ENCODE data around the gene DNALI1.
A peak's percentile ranks its signal among the peaks of the same experiment; 100 is the strongest.
"Not testable (repeated sequence)": the region's sequence is repeated elsewhere in the genome, so short reads cannot be mapped to it uniquely, and the experiment has no call there.

The DNALI1 gene

DNA sequence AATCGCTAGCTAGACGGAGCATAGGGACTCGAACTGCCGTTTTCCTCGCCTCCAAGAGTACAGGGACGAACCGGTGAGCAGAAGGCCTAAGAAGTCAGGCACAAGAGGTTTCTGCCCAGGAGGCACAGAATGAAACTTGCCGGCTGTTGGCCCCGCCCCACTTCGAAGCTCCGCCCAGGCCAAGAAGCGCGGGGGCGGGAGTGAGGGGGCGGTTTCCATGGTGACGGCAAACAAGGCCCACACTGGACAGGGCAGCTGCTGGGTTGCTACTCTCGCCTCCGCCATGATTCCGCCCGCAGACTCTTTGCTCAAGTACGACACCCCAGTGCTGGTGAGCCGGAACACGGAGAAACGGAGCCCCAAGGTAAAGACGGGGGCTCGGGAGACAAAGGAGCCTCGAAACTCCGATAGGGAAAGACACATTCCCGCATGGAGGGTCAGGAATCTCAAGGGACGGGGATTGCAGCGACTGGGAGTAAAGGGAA is at the start of gene DNALI1:
Gene DNALI1, plus strand, starts transcription at position 229 of the 485 bp plus-strand sequence. Its CDS starts 55 bp downstream, at position 284.
- peak within 1 kb of the TSS; percentile 62 for H3K4me3 ChIP-seq (ENCODE audit: low read depth, low read length)
- peaks cover 6% of the 10 kb centered on the region for H3K4me1 ChIP-seq (ENCODE audit: control insufficient read depth, insufficient read depth, low read length)
- peak within 1 kb of the TSS; percentile 42 for H3K9ac ChIP-seq (ENCODE audit: low read depth, low read length)
- no peaks in the 10 kb centered on the region for H3K36me3 ChIP-seq (ENCODE audit: control insufficient read depth, insufficient read depth, low read length)
- H3K9me3 ChIP-seq (ENCODE audit: control insufficient read depth, insufficient read depth, low read length): no peaks in the 10 kb centered on the region
- no peaks in the 10 kb centered on the region for H3K27me3 ChIP-seq (ENCODE audit: control insufficient read depth, insufficient read depth, low read length)

DNA sequence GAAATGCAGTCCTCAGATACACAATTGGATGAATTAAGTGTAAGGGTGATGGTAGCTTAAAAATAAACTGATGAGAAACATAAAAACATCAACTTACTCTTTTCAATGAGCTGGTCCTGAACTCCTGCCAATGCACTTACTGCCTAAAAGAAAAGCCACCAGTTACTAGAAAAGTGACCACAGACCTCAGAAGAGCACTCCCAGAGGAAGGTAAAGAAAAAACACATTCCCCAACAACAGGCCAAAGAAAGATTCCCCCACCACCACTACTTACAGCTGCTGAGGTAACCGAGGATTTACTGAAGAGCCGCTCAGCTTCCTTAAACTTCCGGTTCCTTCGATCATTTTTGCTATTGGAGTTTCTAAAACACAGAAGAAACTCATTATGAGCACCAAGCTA is 47.6 kb upstream of the DNALI1 start:
- Histone ChIP-seq H3K4me3 (ENCODE audit: low read depth, low read length) (no peak overlapping the region), H3K4me1 (ENCODE audit: control insufficient read depth, insufficient read depth, low read length) (no peaks in the 10 kb centered on the region), H3K9ac (ENCODE audit: low read depth, low read length) (no peak overlapping the region), H3K36me3 (ENCODE audit: control insufficient read depth, insufficient read depth, low read length) (peaks cover 3% of the 10 kb centered on the region), H3K27me3 (ENCODE audit: control insufficient read depth, insufficient read depth, low read length) (no peaks in the 10 kb centered on the region), H3K9me3 (ENCODE audit: control insufficient read depth, insufficient read depth, low read length) (no peaks in the 10 kb centered on the region)

DNA sequence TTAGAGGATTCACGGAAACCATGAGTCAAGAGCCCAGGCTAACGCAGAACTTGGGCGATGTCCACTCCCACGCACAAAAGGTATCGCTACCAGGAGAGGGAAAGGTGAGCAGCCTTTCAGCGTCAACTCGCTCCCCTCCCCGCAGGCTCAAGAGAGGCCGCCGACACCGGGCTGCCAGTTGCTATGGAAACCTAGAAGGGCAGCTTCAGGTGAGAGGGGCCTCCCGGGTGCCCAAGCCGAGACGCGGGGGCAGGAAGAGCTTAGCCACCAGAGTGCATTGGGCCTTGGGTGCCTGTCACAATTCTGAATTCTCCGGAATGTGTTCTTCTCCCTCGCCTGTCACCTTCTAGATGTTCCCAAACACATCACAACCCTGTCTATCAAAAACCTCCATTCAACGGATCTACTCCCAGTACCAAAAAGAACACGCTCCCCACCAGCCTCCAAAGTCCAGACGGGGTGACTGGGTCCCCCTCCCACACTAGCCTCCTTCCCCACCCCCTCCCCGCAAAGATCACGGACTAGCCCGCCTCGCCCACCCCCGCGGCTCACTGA is 42.9 kb upstream of the DNALI1 start:
- Histone ChIP-seq H3K27me3 (ENCODE audit: control insufficient read depth, insufficient read depth, low read length) (peaks cover 6% of the 10 kb centered on the region), H3K4me1 (ENCODE audit: control insufficient read depth, insufficient read depth, low read length) (no peaks in the 10 kb centered on the region), H3K4me3 (ENCODE audit: low read depth, low read length) (peak overlapping the region; percentile 76), H3K9ac (ENCODE audit: low read depth, low read length) (no peak overlapping the region), H3K36me3 (ENCODE audit: control insufficient read depth, insufficient read depth, low read length) (peaks cover 2% of the 10 kb centered on the region), H3K9me3 (ENCODE audit: control insufficient read depth, insufficient read depth, low read length) (no peaks in the 10 kb centered on the region)

DNA sequence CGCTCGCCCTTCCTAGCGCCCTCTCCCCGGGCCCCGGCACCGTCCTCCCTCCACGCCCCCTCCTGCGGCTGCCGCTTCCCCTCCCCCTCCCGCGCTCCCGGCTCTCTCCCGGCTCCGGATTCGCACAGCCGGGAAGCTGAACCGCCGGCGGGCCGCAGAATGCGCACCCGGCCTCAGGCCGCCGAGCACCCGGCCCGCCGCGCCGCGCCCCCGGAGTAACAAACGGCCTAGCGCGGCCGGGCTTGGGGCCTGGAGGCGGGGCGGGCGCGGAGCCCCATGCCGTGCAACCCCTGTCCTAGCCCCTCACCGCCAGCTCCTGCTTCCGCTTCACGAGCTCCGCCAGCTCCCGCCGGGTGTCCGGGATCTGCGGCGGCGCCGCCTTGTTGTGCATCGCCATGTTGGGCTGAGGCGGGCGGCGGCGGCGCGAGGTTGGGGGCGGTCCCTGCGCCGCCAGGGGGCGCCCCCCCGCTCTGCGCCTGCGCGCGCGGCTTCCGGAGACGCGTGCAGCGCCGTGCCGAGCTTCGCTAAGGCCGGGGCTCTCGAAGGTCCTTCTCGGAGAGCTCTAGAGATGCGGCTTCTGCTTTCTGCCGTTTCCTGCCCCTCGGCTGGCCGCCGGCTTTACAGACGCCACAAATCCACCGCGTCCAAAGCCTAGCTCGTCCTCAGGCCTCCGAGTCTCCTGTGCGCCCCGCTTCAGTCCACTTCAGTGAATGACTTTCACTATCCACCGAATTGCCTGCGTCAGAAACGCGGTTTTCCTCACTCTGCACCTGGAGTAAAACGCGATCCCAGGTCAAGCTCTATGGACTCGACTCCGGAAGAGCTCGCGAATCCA is 42.2 kb upstream of the DNALI1 start, which contains the start of gene MEAF6:
Gene MEAF6, minus strand, starts transcription at position 417 of the 835 bp plus-strand sequence. Its CDS starts 20 bp downstream, at position 397.
- Histone ChIP-seq H3K9ac (ENCODE audit: low read depth, low read length) (peak within 1 kb of the TSS; percentile 38), H3K36me3 (ENCODE audit: control insufficient read depth, insufficient read depth, low read length) (no peaks in the 10 kb centered on the region), H3K27me3 (ENCODE audit: control insufficient read depth, insufficient read depth, low read length) (peaks cover 6% of the 10 kb centered on the region), H3K4me3 (ENCODE audit: low read depth, low read length) (peak within 1 kb of the TSS; percentile 76), H3K4me1 (ENCODE audit: control insufficient read depth, insufficient read depth, low read length) (no peaks in the 10 kb centered on the region), H3K9me3 (ENCODE audit: control insufficient read depth, insufficient read depth, low read length) (no peaks in the 10 kb centered on the region)

DNA sequence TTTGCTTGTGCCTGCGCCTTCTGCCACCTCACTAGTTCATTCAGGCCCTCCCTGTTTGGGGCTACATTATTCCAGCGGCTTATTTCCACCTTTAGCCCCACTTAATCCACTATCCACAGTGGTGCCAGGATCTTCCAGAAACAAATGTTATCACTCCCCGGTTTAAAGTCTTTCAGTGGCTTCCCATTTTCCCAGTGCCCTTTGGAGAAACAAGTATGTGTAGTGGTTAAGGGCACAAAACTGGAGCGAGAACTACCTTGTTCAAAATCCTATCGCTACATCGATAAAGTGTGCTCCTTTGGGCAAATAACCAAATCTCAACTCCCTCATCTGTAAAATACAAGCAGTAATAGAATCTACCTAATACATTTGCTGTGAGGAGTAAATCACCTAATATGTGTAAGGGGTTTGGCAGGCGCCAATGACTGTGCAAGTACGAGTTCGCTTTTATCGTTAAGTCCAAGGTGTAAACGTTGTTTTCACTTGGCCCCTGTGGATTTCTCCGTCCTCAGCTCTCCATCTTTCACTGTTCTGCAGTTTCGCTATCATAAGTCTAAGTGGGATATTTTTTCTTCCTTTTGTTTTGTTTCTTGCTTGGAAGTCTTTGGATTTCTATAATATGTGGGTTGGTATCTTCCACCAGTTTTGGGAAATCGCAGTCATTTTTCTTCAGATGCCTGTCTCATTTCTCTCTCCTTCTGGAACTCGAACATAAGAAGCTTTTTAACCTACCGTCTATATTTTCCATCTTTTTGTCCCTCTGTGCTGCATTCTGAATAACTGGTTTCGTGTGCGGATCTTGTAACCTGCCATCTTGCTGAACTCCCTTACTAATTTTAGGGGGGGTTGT is 41.3 kb upstream of the DNALI1 start:
- H3K4me3 ChIP-seq (ENCODE audit: low read depth, low read length): peak overlapping the region; percentile 76
- no peaks in the 10 kb centered on the region for H3K36me3 ChIP-seq (ENCODE audit: control insufficient read depth, insufficient read depth, low read length)
- peaks cover 6% of the 10 kb centered on the region for H3K27me3 ChIP-seq (ENCODE audit: control insufficient read depth, insufficient read depth, low read length)
- peak overlapping the region; percentile 38 for H3K9ac ChIP-seq (ENCODE audit: low read depth, low read length)
- no peaks in the 10 kb centered on the region for H3K4me1 ChIP-seq (ENCODE audit: control insufficient read depth, insufficient read depth, low read length)
- no peaks in the 10 kb centered on the region for H3K9me3 ChIP-seq (ENCODE audit: control insufficient read depth, insufficient read depth, low read length)

DNA sequence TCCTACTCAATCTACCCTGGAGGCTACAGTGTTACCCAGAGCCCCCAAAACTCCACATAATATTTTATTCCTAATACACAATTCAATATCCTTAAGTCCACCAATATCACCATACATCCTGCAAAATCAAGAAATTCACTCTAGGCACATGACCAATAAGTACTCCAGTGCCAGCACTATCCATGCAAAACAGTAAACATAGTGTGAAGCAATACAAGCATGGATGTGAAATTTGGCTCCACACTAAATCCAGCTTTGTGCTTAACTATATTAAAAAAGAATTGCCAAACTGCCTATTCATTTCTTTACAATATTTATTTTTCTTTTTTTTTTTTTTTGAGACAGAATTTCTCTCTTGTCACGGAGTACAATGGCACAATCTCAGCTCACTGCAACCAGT is 39.2 kb upstream of the DNALI1 start:
- H3K4me3 ChIP-seq (ENCODE audit: low read depth, low read length): no peak overlapping the region
- H3K9ac ChIP-seq (ENCODE audit: low read depth, low read length): no peak overlapping the region
- no peaks in the 10 kb centered on the region for H3K36me3 ChIP-seq (ENCODE audit: control insufficient read depth, insufficient read depth, low read length)
- H3K4me1 ChIP-seq (ENCODE audit: control insufficient read depth, insufficient read depth, low read length): no peaks in the 10 kb centered on the region
- H3K9me3 ChIP-seq (ENCODE audit: control insufficient read depth, insufficient read depth, low read length): no peaks in the 10 kb centered on the region
- peaks cover 6% of the 10 kb centered on the region for H3K27me3 ChIP-seq (ENCODE audit: control insufficient read depth, insufficient read depth, low read length)

DNA sequence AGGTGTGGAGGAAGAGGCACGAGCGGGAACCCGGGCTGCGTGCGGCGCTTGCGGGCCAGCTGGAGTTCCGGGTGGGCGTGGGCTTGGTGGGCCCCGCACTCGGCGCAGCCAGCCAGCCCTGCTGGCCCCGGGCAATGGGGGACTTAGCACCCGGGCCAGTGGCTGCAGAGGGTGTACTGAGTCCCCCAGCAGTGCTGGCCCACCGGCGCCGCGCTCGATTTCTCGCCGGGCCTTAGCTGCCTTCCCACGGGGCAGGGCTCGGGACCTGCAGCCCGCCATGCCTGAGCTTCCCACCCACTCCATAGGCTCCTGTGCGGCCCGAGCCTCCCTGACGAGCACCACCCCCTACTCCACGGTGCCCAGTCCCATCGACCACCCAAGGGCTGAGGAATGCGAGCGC is 38.5 kb upstream of the DNALI1 start:
- not testable (repeated sequence) for H3K9me3 ChIP-seq (ENCODE audit: control insufficient read depth, insufficient read depth, low read length); H3K36me3 ChIP-seq (ENCODE audit: control insufficient read depth, insufficient read depth, low read length); H3K9ac ChIP-seq (ENCODE audit: low read depth, low read length); H3K27me3 ChIP-seq (ENCODE audit: control insufficient read depth, insufficient read depth, low read length); H3K4me1 ChIP-seq (ENCODE audit: control insufficient read depth, insufficient read depth, low read length); H3K4me3 ChIP-seq (ENCODE audit: low read depth, low read length)

DNA sequence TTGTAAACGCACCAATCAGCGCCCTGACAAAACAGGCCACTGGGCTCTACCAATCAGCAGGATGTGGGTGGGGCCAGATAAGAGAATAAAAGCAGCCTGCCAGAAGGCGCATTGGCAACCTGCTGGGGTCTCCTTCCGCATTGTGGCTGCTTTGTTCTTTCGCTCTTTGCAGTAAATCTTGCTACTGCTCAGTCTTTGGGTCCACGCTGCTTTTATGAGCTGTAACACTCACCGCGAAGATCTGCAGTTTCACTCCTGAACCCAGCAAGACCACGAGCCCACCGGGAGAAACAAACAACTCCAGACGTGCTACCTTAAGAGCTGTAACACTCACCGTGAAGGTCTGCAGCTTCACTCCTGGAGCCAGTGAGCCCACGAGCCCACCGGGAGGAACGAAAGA is 37.8 kb upstream of the DNALI1 start:
- H3K9me3 ChIP-seq (ENCODE audit: control insufficient read depth, insufficient read depth, low read length); H3K4me3 ChIP-seq (ENCODE audit: low read depth, low read length); H3K36me3 ChIP-seq (ENCODE audit: control insufficient read depth, insufficient read depth, low read length); H3K4me1 ChIP-seq (ENCODE audit: control insufficient read depth, insufficient read depth, low read length); H3K9ac ChIP-seq (ENCODE audit: low read depth, low read length); H3K27me3 ChIP-seq (ENCODE audit: control insufficient read depth, insufficient read depth, low read length): not testable (repeated sequence)

DNA sequence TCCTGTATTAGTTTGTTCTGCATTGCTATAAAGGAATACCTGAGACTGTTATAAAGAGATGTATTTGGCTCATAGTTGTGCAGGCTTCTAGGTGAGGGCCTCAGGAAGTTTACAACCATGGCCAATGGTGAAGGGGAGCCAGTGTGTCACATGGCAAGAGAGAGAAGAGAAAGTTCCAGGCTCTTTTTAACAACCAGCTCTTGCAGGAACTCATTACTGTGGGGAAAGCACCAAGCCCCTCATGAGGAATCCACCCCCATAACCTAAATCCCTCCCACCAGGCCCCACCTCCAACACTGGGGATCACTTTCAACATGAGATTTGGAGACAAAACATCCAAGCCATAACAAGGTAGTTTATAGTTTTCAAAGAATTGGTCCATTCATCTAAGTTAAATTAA is 37.1 kb upstream of the DNALI1 start:
- no peaks in the 10 kb centered on the region for H3K36me3 ChIP-seq (ENCODE audit: control insufficient read depth, insufficient read depth, low read length)
- H3K4me1 ChIP-seq (ENCODE audit: control insufficient read depth, insufficient read depth, low read length): no peaks in the 10 kb centered on the region
- H3K27me3 ChIP-seq (ENCODE audit: control insufficient read depth, insufficient read depth, low read length): peaks cover 6% of the 10 kb centered on the region
- H3K9me3 ChIP-seq (ENCODE audit: control insufficient read depth, insufficient read depth, low read length): no peaks in the 10 kb centered on the region
- H3K4me3 ChIP-seq (ENCODE audit: low read depth, low read length): no peak overlapping the region
- H3K9ac ChIP-seq (ENCODE audit: low read depth, low read length): no peak overlapping the region

DNA sequence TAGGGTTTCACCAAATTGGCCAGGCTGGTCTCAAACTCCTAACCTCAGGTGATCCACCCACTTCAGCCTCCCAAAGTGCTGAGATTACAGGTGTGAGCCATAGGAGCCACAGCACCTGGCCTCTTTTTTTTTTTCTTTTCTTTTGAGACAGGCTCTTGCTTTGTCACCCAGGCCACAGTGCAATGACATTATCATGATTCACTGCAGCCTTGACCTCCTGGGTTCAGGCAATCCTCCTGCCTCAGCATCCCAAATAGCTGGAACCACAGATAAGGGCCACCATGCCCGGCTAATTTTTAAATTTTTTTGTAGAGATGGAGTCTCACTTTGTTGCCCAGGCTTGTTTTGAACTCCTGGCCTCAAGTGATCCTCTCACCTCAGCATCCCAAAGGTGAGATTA is 26.9 kb upstream of the DNALI1 start:
- H3K9me3 ChIP-seq (ENCODE audit: control insufficient read depth, insufficient read depth, low read length); H3K4me1 ChIP-seq (ENCODE audit: control insufficient read depth, insufficient read depth, low read length); H3K36me3 ChIP-seq (ENCODE audit: control insufficient read depth, insufficient read depth, low read length); H3K9ac ChIP-seq (ENCODE audit: low read depth, low read length); H3K4me3 ChIP-seq (ENCODE audit: low read depth, low read length); H3K27me3 ChIP-seq (ENCODE audit: control insufficient read depth, insufficient read depth, low read length): not testable (repeated sequence)

DNA sequence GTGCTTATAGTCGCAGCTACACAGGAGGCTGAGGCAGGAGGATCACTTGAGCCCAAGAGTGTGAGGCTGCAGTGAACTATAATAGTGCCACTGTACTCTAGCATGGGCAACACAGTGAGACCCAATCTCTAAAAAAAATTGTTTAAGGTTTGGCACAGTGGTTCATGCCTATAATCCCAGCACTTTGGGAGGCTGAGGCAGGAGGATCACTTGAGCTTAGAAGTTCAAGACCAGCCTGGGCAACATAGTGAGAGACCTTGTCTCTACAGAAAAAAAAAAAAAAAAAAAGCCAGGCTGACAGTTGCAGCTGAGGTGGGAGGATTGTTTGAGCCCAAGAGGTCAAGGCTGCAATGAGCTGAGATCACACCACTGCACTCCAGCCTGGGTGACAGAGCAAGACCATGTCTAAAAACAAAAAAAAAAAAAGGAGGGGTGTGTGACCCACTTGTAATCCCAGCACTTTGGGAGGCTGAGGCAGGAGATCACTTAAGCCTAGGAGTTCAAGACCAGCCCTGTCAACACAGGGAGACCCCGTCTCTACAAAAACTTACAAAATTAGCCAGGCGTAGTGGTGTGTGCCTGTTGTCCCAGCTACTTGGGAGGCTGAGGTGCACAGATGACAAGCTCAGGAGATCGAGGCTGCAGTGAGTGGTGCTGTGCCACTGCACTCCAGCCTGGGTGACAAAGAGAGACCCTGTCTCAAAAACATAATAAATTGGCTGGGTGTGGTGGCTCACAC is 24.2 kb upstream of the DNALI1 start:
- H3K4me1 ChIP-seq (ENCODE audit: control insufficient read depth, insufficient read depth, low read length); H3K4me3 ChIP-seq (ENCODE audit: low read depth, low read length); H3K36me3 ChIP-seq (ENCODE audit: control insufficient read depth, insufficient read depth, low read length); H3K9ac ChIP-seq (ENCODE audit: low read depth, low read length); H3K9me3 ChIP-seq (ENCODE audit: control insufficient read depth, insufficient read depth, low read length); H3K27me3 ChIP-seq (ENCODE audit: control insufficient read depth, insufficient read depth, low read length): not testable (repeated sequence)

Data from iPS-15b (cell line).